Right ventricle myocardium inferior (tissue), 1 donor: ENCODE results near the gene NKIRAS1. TPM values are rescaled to one million over a fixed set of nuclear protein-coding genes. Genes with fewer than 3 reads are reported as not detected.
A peak's percentile ranks its signal among the peaks of the same experiment; 100 is the strongest.
"Not testable (repeated sequence)": the region's sequence is repeated elsewhere in the genome, so short reads cannot be mapped to it uniquely, and the experiment has no call there.

Experiments used
- ATAC-seq: fragments of 200-7000 bp; cut with Tn5 transposase; one replicate; pipeline ENCODE4 v1.9.1; 2020; ENCODE audit warnings: mild to moderate bottlenecking, moderate library complexity
- DNase-seq: peaks from one replicate; pipeline ENCODE4 v3.0.0; 2021; ENCODE audit errors: missing footprints
- intact Hi-C: fragments of 100-400 bp; cut with DNase I; formaldehyde crosslinking; loops from one replicate; pipeline ENCODE4 v1.11.0; 2022
- total RNA-seq: library from RNA; stranded (reverse); fragmentation: NEBNext Ultra II Directional; extraction: Animal tissue kit (Norgen Biotek cat#: 25700); gene quantifications from one replicate; pipeline ENCODE4 v1.2.1, GENCODE V29; 2021
- donor health status: DM: no; HTN: yes; CAD: no; lungs with severe emphysema.

NKIRAS1 gene
- total RNA-seq, 1 donor from 2014 or later: 20.3 TPM

GRCh38 chr3:23915537-23916108 is 1.2 kb downstream of the NKIRAS1 start:
- no peak for DNase-seq
- ATAC-seq: no peak
- intact Hi-C loops: no loop called here

DNA sequence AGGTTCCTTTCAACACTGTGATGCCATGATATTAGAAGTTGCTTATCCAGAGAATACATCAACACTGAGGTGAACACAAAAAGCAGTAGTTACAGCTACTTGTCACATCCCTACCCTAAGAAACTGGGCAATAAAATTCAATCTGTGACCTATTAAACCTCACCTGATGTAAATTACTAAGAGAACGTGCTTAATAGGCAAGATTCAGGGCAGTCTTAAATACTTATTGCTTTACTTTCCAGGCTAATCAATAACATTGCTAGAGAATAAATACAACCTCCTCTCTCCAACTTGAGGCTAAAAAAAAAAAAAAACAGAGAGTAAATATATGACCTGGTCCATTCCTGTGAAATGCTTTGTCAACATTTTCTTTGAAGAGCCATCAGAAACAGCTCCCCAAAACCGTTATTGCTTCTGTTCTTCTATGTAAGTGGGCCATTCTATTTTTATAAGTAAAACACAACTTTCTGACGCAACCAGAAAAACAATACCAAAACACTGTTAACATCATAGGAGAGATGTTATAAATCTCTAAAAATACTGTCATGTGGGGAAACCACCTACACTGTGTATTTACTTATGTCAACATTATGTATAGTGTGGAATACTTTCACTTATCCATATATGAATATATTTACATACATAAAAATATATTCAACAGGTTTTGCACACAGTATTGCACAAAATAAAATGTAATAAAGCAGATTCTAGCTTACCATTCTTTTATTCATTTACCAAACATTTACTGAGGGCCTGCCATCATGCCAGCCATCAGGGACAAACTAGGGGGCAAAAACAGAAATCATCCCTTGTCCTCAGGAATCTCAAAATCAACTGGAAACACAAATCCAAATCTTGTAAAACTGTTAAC is 2.7 kb downstream of the NKIRAS1 start:
- ATAC-seq: no peak
- intact Hi-C loops: no loop called here
- no peak for DNase-seq

DNA sequence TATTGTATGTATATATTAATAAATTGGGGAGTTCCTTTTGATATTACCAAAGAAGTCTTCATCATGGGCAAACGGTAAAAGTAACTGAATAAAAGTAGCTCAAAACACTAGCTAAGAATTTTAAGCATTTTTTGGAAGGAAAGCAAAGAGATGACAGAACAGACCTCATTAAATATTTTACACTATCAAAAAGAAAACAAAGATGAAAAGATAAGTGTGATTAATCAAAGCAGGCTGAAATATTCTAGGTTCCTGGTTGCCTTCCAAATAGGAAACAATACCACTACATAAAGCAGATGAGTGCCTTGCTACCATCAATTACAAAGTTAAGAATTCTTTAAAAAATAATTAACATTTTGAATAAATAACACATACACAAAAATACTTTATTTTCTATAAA is 3.6 kb downstream of the NKIRAS1 start:
- intact Hi-C loops: no loop called here
- ATAC-seq (no peak), DNase-seq (no peak)

DNA sequence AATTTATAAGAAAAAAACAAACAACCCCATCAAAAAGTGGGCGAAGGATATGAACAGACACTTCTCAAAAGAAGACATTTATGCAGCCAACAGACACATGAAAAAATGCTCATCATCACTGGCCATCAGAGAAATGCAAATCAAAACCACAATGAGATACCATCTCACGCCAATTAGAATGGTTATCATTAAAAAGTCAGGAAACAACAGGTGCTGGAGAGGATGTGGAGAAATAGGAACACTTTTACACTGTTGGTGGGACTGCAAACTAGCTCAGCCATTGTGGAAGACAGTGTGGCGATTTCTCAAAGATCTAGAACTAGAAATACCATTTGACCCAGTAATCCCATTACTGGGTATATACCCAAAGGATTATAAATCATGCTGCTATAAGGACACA is 4.5 kb downstream of the NKIRAS1 start:
- DNase-seq, intact Hi-C loops, ATAC-seq: not testable (repeated sequence)

DNA sequence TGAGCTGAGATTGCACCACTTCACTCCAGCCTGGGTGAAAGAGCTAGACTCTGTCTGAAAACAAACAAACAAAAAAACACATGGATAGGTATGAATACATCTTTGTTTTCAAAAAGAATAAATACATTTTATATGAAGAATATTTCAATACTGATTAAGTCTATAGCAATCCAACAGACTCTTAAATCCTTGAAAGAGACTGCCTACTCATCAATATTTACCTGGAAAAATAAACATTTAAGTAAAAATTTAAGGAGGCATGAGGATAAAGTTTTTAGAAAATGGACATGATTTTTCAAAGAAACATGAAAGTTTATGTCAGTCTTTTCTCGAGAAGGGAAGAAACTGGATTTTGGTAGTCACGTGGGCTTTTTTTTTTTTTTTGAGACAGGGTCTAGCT is 5.4 kb downstream of the NKIRAS1 start:
- no peak for DNase-seq
- intact Hi-C loops: no loop called here
- no peak for ATAC-seq

DNA sequence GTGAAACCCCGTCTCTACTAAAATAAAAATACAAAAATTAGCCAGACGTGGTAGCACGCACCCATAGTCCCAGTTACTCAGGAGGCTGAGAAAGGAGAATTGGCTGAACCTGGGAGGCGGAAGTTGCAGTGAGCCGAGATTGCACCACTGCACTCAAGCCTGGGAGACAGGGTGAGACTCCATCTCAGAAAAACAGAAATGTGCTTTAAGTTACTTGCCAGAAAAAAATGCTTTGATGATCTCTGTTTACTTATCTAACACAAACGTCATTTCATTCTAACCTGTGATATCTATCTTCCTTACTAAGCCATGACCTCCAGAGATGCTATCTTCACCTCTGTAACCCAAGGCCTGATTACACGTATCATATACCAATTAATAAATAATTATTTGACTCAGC is 7.4 kb downstream of the NKIRAS1 start:
- intact Hi-C loops: no loop called here
- ATAC-seq: no peak
- DNase-seq: no peak

- intact Hi-C loops: no loop called here
- ATAC-seq (no peak), DNase-seq (no peak)
Measured at GRCh38 chr3:23904545-23904944, 12.2 kb downstream of the NKIRAS1 start.

DNA sequence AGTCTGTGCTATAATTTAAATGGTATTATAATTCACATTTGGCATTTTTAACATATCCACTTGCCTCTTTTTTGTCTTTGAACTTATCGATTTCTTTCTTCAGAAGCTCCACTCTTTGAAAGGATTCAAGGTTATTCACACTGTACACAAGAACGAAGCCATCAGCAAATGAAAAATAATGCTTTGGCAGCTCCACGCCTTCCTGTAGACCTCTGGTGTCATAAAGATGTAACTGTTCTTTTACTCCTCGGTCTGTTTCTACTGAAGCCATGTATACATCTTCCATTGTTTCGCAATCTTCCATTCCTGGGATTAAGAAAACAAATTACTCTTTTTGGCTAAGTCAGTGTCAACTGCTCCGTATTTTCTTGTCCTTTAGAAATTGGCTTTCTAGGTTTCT is 16.0 kb downstream of the NKIRAS1 start:
- intact Hi-C loops: no loop called here
- no peak for ATAC-seq
- DNase-seq: no peak

DNA sequence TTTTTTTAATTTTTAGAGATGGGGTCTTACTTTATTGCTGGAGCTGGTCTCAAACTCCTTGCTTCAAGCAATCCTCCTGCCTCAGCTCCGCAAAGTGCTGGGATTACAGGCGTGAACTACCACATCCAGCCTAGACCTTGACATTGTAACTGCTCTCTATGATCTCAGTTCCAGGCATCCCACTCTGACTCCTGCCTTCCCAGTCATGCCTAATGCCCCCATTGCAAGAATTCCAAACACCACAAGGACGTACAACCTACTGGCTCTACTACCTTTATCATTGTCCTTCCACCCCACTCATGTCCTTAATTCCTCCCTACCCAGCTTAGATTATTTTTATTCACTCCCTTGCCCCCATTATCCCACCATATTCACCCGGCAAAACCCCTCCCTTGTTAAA is 21.6 kb downstream of the NKIRAS1 start:
- ATAC-seq: no peak
- intact Hi-C loops: loop anchor here (10.0 kb wide), 1 partner anchor 100 kb away; no protein-coding TSS in a partner anchor

DNA sequence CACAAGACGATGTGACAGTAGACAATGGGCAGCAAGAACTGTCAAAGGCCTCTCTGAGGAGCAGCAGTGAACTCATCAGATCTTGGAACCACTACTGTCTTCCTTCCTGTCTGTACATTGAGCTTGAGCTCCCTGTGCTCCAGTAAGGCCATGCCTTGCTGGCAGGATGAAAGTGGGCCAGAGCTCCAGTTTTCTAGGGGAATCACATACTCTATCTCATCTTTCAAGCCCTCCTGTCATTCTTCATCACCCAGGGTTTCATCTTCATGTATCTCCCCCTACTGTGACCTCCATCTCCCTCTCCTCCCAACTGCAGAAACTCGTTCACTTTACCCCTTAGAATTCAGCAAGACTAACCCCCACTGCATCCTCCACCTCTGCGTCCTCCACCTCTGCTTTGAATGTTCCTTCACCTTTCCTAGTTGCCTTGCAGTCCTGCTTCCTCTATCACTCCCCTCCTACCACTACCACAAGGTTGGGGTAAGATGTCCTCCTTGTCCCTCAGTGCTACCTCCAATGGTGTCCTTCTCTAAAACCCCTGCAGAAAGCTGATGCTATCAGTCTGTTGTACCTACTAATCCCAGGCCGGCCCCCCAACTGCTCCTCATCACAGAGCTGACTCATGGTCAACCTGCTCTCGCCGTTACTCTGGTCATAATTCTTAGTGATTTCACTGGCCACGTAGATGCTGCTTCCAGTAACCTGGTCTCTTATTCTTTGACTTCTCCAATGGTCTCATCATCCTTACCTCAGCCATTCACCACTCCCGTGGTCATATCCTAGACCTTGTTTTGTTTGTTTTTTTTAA is 22.3 kb downstream of the NKIRAS1 start:
- no peak for ATAC-seq
- no peak for DNase-seq
- intact Hi-C loops: loop anchor here (10.0 kb wide), 1 partner anchor 100 kb away; no protein-coding TSS in a partner anchor

More for the DNA sequence above, 21.6 kb downstream of the NKIRAS1 start:
- no peak for DNase-seq

DNA sequence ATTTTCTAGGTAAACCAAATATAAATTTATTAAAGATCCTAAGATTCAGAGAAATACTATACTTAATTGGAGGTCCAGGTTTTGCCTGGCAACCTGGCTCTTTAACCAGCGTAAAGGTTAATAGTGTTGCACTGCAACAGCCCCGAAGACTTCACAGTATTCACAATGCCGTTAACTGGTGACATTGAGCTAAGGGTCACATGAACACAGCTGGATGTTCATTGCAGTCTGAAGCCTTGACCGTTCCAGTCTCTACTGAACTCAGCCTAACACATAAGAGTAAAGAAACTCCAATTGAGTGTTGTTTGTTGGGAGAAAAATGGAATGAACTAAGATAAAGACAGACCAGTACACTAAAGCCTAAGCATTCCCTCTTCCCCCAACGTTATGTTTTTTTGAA is 26.8 kb downstream of the NKIRAS1 start:
- no peak for ATAC-seq
- no peak for DNase-seq
- intact Hi-C loops: loop anchor here (5.0 to 10.0 kb wide), 3 partner anchors 105 to 792 kb away; no protein-coding TSS in a partner anchor

GRCh38 chr3:23889386-23889785 is 27.4 kb downstream of the NKIRAS1 start:
- DNase-seq (no peak), ATAC-seq (no peak)
- intact Hi-C loops: loop anchor here (5.0 kb wide), 2 partner anchors 348 to 793 kb away; no protein-coding TSS in a partner anchor

DNA sequence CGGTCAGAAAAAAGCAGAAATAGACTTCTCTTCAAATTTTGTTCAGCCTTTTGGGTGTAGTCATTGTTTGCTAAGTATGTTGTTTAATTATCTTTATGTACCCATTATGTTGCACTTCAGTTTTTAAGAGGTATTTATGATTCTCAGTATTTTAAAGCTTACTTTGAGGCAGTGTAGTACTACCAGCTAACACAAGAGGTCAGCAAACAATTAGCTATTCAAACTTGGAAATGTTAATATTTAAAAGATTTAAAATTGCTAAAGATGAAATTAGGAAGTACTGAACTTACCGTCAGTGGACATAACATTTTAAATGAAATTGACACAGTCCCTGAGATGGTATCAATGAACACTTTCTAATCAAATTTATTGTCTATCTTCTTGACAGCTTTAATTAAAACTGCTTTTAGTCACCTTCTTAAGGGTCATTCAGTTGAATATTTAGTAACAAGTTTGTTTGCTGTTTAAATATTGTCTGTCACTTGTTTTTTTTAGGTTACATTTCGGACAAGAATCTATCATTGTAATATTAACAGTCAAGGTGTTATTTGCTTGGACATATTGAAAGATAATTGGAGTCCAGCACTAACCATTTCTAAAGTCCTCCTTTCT is 28.1 kb downstream of the NKIRAS1 start:
- intact Hi-C loops: loop anchor here (5.0 kb wide), 2 partner anchors 349 to 794 kb away; no protein-coding TSS in a partner anchor
- DNase-seq: no peak
- ATAC-seq: peak; percentile 27

DNA sequence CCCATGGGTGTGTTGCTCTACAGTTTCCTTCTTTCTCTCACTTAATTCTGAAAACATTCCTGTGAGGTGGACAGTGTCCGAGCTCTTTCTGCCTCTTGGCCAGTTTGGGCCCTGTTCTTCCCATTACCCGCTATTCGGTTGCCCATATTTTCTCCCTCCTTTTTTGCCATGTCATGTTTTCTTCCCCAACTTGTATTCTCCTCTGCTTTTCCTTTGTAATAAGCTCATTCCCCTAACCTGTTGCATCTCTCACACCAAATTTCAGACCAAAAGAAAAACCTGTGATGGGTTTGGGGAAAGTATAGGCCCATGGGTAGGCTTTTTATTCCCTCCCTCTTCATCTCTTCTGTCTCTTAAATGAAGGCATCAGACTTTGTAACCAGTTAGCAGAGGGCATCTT is 30.5 kb downstream of the NKIRAS1 start:
- intact Hi-C loops: loop anchor here (5.0 kb wide), 2 partner anchors 351 to 796 kb away; no protein-coding TSS in a partner anchor
- ATAC-seq (no peak), DNase-seq (no peak)

GRCh38 chr3:23885210-23885609 is 31.6 kb downstream of the NKIRAS1 start:
- intact Hi-C loops: loop anchor here (5.0 kb wide), 2 partner anchors 352 to 797 kb away; no protein-coding TSS in a partner anchor
- DNase-seq: no peak
- no peak for ATAC-seq

GRCh38 chr3:23884481-23884880 is 32.3 kb downstream of the NKIRAS1 start:
- DNase-seq (no peak), ATAC-seq (no peak)
- intact Hi-C loops: no loop called here

GRCh38 chr3:23882487-23882918 is 34.3 kb downstream of the NKIRAS1 start:
- DNase-seq: no peak
- ATAC-seq: no peak
- intact Hi-C loops: no loop called here

- ATAC-seq, DNase-seq, intact Hi-C loops: not testable (repeated sequence)
Measured at GRCh38 chr3:23881993-23882392, 34.8 kb downstream of the NKIRAS1 start.
